KBM-7 (cell line): ENCODE results near the gene DPP6.
"Not testable (repeated sequence)": the region's sequence is repeated elsewhere in the genome, so short reads cannot be mapped to it uniquely, and the experiment has no call there.

Experiments used
- DNase-seq: peaks from one replicate; pipeline ENCODE4 v3.0.0-alpha.2; 2015
- in situ Hi-C: fragments of 300-500 bp; cut with MboI; formaldehyde crosslinking; loops from 2 replicates; pipeline ENCODE4 v1.14.3; 2020; ENCODE audit warnings: low sequenced_read_pairs, low pct_unique_long_range_greater_than_20kb, mixed read lengths

DPP6 gene

DNA sequence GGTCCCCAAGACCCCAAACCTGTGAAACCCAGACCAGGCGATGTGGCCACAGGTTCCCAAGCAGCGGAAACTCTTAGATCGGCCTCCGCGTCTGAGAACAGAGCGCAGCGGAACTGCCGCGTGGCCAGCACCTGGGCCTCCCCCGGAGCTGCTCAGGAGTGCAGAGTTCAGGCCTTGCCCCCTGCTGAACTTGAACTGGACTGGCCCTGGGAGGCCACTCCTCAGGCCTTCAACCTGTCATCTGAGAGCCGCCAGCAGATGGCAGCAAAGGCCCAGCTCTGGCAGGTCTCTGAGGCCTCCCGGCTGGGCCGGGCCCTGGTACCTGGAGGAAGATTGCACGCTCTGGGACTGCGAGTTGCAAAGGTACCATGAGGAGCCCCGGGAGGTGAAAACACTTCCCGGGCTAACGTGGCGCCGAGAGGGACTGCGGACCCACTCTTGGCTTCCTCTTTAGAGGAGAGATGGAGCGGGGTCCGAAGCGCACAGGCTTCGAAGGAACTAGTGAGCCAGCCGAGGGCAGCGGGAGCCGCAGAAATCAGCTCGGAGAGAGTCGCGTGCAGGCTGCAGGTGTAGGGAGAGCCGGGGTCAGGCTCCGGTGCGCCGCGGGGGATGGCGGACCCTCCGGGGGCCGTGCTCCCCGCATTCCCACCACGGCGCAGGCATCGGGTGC, 861.6 kb downstream of the DPP6 start:
- in situ Hi-C loops: no loop called here
- DNase-seq: peak; percentile 62

DNA sequence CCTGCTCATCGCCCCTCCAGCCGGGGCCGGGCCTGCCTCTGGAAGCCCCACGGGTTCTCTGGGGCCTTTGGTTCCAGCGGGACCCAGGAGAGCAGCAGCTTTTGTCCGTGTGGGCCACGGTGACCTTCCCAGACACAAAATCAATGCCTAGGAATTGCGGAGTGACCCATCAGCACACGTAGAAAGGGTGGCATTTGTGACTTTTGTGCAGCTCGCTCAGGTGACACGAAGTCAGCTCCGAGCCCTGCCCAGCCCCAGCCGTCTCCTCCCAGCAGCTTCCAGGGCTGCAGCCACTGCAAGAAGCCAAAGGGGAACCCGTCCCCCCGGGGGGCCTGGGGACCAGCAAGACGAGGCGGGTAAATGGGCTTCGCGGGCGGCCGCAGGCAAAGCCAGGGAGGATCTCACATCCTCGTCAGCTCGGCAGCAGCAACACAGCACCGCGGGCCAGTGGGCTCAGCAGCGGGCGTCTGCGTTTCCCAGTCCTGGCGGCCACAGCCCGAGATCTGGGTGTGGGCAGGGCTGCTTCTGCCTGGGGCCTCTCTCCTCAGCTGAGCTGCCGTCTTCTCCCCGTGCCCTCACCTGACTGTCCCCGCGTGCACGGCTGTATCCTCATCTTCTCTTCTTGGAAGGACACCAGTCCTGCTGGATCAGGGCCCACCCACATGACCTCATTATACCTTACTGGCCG, 862.3 kb downstream of the DPP6 start:
- in situ Hi-C loops: no loop called here
- DNase-seq: no peak

- in situ Hi-C loops: no loop called here
These were observed 862.8 kb downstream of the DPP6 start for GRCh38 chr7:154914996-154915380.

GRCh38 chr7:154915600-154915999, 863.4 kb downstream of the DPP6 start:
- DNase-seq: no peak
- in situ Hi-C loops: no loop called here

More at GRCh38 chr7:154914996-154915380, 862.8 kb downstream of the DPP6 start:
- no peak for DNase-seq

GRCh38 chr7:154916381-154916780, 864.2 kb downstream of the DPP6 start:
- in situ Hi-C loops: no loop called here
- DNase-seq: no peak

GRCh38 chr7:154916856-154917807, 864.9 kb downstream of the DPP6 start:
- in situ Hi-C loops: no loop called here
- DNase-seq: no peak

DNA sequence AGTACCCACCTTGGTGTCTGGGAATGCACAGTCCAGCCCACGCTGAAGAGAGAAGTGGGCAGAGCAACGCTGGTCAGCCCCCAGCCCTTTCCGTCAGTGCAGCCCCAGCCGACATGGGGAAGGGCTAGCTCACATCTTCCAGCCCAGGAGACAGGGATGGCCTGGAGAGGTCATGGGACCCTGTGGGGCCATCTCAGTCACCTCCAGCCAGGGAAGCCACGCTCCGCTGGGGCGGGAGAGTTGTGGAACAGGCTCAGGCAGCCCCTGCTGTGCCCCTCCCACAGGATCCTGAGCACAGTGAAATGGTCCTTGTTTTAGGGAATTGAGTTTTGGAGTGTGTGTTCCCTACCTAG, 865.6 kb downstream of the DPP6 start:
- no peak for DNase-seq
- in situ Hi-C loops: no loop called here

DNA sequence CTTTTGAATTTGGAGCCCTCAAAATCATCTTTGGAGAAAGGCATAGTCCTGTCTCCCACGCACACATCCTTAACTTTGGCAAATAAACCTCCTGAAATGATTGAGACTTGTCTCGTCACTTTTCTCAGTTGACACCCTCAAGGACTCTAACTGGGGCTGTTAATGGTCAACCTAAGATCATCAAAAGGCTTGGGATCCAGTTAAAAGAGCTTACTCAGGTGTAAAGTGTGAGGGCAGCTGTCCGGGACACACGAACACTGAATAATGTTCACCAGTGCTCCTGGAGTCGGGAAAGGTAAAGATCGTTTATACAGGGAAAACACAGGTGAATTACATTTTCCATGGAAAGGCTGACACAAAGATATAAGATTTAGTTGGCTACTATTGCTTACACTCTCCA, 866.1 kb downstream of the DPP6 start:
- in situ Hi-C loops: no loop called here

DNA sequence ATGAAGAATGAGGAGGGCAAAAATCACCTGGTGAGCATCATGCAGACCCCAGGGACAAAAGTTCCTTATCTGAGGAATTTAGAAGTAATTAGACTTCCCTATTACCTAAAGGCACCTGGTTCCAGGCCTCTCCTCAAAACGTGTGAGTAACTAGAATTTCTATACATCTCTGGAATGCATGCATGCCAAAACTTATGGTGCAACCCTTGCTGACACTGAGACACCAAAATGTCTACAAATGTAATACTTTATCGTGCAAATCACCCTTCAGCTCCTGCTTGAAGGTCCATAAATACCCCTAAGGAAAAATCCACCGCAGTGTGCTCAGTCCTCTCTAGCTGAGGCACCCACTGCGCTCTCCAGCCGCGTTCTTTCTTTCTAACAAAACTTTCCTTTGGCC, 866.5 kb downstream of the DPP6 start:
- no peak for DNase-seq
- in situ Hi-C loops: no loop called here

More for the DNA sequence above, 866.1 kb downstream of the DPP6 start:
- DNase-seq: no peak

GRCh38 chr7:154919344-154920225, 867.4 kb downstream of the DPP6 start:
- DNase-seq: no peak
- in situ Hi-C loops: no loop called here

DNA sequence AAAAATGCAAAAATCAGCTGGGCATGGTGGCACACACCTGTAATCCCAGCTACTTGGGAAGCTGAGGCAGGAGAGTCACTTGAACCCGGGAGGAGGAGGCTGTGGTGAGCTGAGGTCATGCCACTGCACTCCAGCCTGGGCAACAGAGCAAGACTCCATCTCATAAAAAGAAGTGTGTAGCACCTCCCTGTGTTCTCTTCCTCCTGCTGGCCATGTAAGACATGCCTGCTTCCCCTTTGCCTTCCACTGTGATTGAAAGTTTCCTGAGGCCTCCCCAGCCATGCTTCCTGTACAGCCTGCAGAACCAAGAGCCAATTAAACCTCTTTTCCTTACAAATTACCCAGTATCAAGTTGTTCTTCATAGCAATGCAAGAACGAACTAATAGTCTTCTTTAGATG, 870.3 kb downstream of the DPP6 start:
- in situ Hi-C loops: not testable (repeated sequence)

GRCh38 chr7:154927624-154928125, 875.5 kb downstream of the DPP6 start:
- in situ Hi-C loops: loop anchor here (25.0 kb wide), 1 partner anchor 835 kb away; no protein-coding TSS in a partner anchor

More for the DNA sequence above, 870.3 kb downstream of the DPP6 start:
- DNase-seq: not testable (repeated sequence)

DNA sequence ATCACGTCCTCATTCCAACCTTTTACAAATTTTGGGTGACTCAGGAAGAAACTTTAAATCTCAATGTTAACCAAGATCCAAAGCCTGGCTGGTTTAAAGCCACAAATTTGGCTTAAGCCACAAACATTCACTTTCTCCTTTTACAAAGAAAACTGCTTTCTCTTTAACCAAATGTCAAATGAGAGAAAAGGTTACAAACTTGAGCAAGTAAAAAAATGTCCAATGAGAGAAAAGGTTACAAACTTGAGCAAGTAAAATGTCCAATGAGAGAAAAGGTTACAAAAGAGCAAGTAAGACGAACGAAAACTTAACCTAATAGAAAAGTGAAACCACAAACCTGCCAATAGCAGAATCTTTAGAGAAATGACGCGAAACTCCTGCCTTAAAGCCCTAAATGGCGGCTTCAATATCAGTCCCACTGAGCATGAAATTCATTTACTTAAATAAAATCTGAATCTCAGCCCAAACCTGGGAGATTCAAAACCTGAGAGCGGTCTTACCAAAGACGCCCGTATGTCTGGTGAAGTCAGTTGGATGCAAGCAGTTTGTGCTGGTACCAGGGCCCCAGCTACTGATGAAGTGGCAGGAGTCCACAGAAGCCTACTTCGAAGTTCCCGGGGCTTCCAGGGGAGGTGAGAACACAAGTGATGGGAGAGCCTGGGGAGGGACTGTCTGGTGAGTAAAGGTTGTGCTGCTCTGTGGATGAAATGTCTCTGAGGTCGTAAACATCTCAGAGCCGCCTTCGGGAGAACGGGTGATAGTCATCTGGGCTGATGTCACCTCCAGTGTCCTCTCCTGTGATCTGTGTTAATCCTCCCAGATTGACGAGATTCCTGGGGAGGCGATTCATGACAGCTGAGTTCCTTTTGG, 876.2 kb downstream of the DPP6 start:
- in situ Hi-C loops: loop anchor here (25.0 kb wide), 1 partner anchor 834 kb away; no protein-coding TSS in a partner anchor
- DNase-seq: peak; percentile 97

More at GRCh38 chr7:154927624-154928125, 875.5 kb downstream of the DPP6 start:
- DNase-seq: peak; percentile 85

DNA sequence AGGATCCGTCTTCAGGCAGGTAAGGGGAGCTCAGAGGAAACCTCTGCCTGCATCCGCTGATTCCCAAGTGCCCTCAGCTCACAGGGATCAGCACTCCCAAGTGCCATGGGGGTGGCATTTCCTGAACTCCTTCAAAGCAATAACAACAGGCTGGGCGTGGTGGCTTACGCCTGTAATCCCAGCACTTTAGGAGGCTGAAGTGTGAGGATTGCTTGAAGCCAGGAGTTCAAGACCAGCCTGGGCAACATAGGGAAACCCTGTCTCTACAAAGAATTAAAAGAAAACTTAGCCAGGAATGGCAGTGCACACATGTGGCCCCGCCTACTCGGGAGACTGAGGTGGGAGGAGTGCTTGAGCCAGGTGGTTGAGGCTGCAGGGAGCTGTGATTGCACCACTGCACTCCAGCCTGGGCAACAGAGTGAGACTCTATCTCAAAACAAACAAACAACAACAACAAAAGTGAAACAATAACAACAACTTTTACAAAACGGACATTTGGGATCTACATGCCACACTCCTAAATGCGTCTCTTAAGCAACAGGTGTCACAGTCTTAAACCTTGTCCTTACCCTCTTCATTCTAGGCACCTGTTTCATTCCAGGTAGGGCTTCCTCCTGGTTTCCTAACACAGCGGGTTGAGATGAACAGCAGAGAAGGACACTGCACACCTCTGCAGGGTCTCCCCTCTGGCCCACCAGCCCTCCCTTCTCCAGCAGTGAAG, 877.0 kb downstream of the DPP6 start:
- DNase-seq: peak; percentile 7
- in situ Hi-C loops: loop anchor here (25.0 kb wide), 1 partner anchor 833 kb away; no protein-coding TSS in a partner anchor

GRCh38 chr7:154931906-154932305, 879.7 kb downstream of the DPP6 start:
- no peak for DNase-seq
- in situ Hi-C loops: loop anchor here (25.0 kb wide), 1 partner anchor 830 kb away; no protein-coding TSS in a partner anchor

GRCh38 chr7:154934353-154934952, 882.3 kb downstream of the DPP6 start:
- in situ Hi-C loops: loop anchor here (25.0 kb wide), 1 partner anchor 828 kb away; no protein-coding TSS in a partner anchor
- not testable (repeated sequence) for DNase-seq
